WERI-Rb-1 (cell line): ENCODE data around the gene MYL5.

Experiments
- DNase-seq: peaks from one replicate; pipeline ENCODE4 v3.0.0-alpha.2; 2020
- H3K27ac ChIP-seq: fragments of 250-450 bp; sonication (Bioruptor Pico); 2 replicates; pipeline ENCODE4 v1.5.1; 2020; ENCODE audit warnings: mild to moderate bottlenecking, moderate library complexity
- H3K27me3 ChIP-seq: fragments of 250-450 bp; sonication (Bioruptor Pico); 2 replicates; pipeline ENCODE4 v1.5.1; 2021; ENCODE audit warnings: mild to moderate bottlenecking, low read depth, moderate library complexity; ENCODE audit not compliant: insufficient read depth, severe bottlenecking
- H3K36me3 ChIP-seq: fragments of 250-450 bp; sonication (Bioruptor Pico); 2 replicates; pipeline ENCODE4 v1.5.1; 2020; ENCODE audit warnings: mild to moderate bottlenecking, moderate library complexity
- H3K4me3 ChIP-seq: 2 replicates; pipeline ENCODE4 v1.5.1; 2011; ENCODE audit warnings: low read depth, mild to moderate bottlenecking, control low read depth, low read length
- H3K9me3 ChIP-seq: fragments of 250-450 bp; sonication (Bioruptor Pico); 2 replicates; pipeline ENCODE4 v1.5.1; 2021; ENCODE audit warnings: mild to moderate bottlenecking, moderate library complexity; ENCODE audit not compliant: severe bottlenecking
- TF ChIP-seq, protein P1 (sequence below): IDR thresholded peaks from 2 replicates; pipeline ENCODE4 v1.5.1; 2011; ENCODE audit warnings: low read depth, mild to moderate bottlenecking, control low read depth, inconsistent platforms, low read length

MYL5 gene

DNA sequence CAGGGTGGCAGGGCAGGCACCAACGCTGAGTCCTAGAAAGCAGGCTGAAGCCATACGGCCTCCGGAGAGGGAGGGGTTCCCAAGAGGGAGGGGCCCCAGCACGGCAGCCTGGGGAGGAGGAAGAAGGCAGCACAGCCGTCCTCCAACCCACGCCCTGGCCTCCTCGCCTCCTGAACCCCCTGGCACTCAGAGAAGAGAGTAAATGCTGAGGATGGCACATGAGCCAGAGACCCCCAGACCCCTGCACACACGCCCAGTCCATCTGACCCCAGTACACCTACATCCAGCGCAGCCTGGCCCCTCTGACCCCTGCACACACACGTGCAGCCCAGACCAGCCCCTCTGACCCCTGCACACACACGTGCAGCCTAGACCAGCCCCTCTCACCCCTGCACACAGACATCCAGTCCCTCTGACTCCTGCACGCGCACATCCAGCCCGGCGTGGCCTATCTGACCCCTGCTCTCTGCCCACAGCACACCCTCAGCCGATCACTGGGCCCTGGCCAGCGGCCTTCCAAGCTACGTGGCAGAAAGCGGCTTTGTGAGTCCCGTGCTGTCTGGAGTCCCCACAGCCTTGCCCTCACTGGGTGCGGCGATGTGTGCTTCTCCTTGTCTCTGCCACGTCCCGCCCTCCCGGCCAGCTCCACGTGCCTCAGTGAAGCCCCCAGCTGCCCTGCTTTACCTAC, 18.7 kb upstream of the MYL5 start:
- peaks cover 29% of the 10 kb centered on the region for H3K36me3 ChIP-seq
- no peak overlapping the region for H3K4me3 ChIP-seq
- H3K27me3 ChIP-seq = no peaks in the 10 kb centered on the region
- DNase-seq = no peak
- H3K9me3 ChIP-seq = no peaks in the 10 kb centered on the region
- H3K27ac ChIP-seq = no peak overlapping the region; the same call in 1 of the 2 replicates
- TF ChIP-seq, protein P1, sequence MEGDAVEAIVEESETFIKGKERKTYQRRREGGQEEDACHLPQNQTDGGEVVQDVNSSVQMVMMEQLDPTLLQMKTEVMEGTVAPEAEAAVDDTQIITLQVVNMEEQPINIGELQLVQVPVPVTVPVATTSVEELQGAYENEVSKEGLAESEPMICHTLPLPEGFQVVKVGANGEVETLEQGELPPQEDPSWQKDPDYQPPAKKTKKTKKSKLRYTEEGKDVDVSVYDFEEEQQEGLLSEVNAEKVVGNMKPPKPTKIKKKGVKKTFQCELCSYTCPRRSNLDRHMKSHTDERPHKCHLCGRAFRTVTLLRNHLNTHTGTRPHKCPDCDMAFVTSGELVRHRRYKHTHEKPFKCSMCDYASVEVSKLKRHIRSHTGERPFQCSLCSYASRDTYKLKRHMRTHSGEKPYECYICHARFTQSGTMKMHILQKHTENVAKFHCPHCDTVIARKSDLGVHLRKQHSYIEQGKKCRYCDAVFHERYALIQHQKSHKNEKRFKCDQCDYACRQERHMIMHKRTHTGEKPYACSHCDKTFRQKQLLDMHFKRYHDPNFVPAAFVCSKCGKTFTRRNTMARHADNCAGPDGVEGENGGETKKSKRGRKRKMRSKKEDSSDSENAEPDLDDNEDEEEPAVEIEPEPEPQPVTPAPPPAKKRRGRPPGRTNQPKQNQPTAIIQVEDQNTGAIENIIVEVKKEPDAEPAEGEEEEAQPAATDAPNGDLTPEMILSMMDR = no peak

DNA sequence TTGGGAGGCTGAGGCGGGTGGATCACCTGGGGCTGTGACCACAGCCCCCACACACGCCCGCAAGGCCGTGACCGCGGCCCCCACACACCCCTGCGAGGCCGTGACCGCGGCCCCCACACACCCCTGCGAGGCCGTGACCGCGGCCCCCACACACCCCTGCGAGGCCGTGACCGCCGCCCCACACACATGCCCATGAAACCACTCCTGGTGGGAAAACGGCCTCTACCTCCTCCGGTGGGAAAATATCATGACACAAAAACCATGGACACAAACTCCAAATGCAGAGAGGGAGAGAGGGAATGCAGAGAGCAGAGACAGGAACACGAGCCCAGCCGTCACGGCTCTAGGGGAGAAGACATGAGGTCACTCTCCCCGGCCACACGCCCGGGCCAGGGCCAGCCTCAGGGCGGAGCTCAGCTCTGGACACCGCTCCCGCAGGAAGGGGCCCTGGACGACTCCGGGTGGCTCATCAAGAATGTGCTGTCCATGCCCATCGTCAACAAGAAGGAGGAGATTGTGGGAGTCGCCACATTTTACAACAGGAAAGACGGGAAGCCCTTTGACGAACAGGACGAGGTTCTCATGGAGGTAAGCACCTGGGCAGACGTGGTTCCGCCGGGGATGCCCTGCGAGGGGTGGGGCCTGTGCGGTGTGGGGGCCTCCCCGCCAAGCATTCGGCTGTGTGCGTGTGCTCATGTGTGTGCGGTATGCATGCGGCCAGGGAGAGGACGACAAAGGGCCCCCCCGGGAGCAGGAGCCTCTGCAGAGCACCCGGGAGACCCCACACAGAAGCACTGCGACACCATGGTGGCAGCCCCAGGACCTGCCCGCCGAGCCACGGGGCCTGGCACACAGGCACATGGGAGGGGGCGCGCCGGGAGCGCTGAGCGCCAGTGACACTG, 17.7 kb upstream of the MYL5 start:
- DNase-seq = no peak
- Histone ChIP-seq H3K4me3 (no peak overlapping the region), H3K36me3 (peaks cover 29% of the 10 kb centered on the region), H3K27ac (no peak overlapping the region), H3K27me3 (no peaks in the 10 kb centered on the region), H3K9me3 (no peaks in the 10 kb centered on the region)
- TF ChIP-seq, protein P1 = no peak

DNA sequence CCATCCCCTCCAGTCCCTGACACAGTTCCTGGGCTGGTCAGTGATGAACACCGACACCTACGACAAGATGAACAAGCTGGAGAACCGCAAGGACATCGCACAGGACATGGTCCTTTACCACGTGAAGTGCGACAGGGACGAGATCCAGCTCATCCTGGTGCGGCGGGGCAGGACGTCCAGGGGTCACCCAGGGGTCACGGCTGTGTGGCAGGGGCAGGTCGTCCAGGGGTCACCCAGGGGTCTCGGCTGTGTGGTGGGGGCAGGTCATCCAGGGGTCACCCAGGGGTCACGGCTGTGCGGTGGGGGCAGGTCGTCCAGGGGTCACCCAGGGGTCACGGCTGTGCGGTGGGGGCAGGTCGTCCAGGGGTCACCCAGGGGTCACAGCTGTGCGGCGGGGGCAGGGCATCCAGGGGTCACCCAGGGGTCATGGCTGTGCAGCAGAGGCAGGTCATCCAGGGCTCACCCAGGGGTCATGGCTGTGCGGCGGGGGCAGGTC, 17.0 kb upstream of the MYL5 start:
- Histone ChIP-seq H3K9me3 (no peaks in the 10 kb centered on the region), H3K27ac (no peak overlapping the region), H3K27me3 (no peaks in the 10 kb centered on the region), H3K36me3 (peaks cover 29% of the 10 kb centered on the region), H3K4me3 (no peak overlapping the region)
- TF ChIP-seq, protein P1 = no peak
- no peak for DNase-seq

DNA sequence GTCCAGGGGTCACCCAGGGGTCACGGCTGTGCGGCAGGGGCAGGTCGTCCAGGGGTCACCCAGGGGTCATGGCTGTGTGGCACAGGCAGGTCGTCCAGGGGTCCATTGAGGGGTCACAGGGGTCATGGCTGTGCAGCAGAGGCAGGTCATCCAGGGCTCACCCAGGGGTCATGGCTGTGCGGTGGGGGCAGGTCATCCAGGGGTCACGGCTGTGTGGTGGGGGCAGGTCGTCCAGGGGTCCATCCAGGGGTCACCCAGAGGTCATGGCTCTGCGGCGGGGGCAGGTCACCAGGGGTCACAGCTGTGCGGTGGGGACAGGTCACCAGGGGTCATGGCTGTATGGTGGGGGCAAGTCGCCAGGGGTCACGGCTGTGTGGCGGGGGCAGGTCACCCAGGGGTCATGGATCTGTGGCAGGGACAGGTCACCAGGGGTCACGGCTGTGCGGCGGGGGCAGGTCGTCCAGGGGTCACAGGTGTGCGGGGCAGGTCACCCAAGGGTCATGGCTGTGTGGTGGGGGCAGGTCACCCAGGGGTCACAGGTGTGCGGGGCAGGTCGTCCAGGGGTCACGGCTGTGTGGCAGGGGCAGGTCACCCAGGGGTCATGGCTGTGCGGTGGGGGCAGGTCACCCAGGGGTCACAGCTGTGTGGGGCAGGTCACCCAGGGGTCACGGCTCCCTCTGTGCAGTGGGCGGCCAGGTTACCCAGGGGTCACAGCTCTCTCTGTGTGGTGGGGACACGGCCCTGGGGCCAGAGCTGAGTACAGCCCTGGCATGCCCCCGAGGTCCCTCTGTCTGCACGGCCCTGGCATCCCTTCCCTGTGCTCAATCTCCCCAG, 16.3 kb upstream of the MYL5 start:
- no peak for DNase-seq
- H3K36me3 ChIP-seq = peaks cover 29% of the 10 kb centered on the region
- no peaks in the 10 kb centered on the region for H3K9me3 ChIP-seq
- no peak overlapping the region for H3K27ac ChIP-seq
- H3K27me3 ChIP-seq = no peaks in the 10 kb centered on the region
- no peak overlapping the region for H3K4me3 ChIP-seq
- TF ChIP-seq, protein P1 = no peak

DNA sequence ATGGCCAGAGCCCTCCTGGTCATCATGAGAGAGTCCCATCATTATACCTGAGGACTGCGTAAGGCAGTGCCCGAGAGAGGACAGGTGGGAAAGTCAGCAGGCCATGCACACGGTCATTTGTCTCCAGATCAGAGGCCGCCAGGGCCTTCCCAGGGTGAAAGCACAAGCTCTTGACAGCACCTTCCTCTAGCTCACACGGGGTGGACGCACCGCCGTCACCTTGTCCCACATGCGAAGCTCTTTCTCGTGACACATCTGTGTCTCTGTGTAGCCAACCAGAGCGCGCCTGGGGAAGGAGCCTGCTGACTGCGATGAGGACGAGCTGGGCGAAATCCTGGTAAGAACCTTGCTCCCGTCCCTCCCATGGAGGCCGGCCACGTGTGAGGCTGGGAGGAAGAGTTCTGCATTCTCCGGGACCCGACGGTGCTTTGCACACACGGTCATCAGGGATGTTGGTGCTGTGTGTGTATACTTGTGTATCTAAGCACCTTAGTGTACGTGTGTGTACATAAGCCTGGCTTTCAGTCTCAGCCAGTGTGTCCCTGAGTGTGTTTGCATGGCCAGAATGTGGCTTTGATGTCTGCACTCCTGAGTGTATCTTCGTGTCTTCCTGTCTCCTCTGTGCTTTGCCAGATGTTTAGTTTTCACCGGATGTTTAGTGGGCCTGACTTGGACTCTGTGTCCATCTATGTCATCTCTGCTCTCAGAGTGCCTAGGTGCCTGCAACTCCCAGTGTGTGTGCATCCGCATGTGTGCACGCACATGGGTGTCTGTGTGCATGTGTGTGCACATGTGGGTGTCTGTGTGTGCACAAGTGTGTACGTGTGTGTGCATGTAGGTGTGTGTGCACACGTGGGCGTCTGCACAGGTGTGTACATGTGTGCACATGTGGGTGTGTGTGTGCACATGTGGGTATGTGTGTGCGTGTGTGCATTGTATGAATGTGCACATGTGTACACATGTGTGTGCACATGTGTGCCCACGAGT, 15.4 kb upstream of the MYL5 start:
- Histone ChIP-seq H3K9me3 (no peaks in the 10 kb centered on the region), H3K36me3 (peaks cover 29% of the 10 kb centered on the region), H3K27me3 (no peaks in the 10 kb centered on the region), H3K27ac (no peak overlapping the region), H3K4me3 (no peak overlapping the region)
- DNase-seq = no peak
- TF ChIP-seq, protein P1 = no peak
